ENCODE measurements around the gene PPP1R12B. TPM values are rescaled to one million over a fixed set of nuclear protein-coding genes. Genes with fewer than 3 reads are reported as not detected.
"Not testable (repeated sequence)": the region's sequence is repeated elsewhere in the genome, so short reads cannot be mapped to it uniquely, and the experiment has no call there.

PPP1R12B gene
- polyA plus RNA-seq, 1 experiment = 38.6 TPM

- H3K4me3 ChIP-seq (ENCODE audit: low read depth, low read length); POLR2A ChIA-PET; H3K27ac ChIP-seq (ENCODE audit: low read depth, low read length); H3K27me3 ChIP-seq (ENCODE audit: control insufficient read depth, insufficient read depth, low read length); CTCF ChIA-PET; H3K9me3 ChIP-seq (ENCODE audit: control insufficient read depth, insufficient read depth, low read length); DNase-seq (ENCODE audit: low read depth, low spot score): not testable (repeated sequence)
These were observed 131.2 kb downstream of the PPP1R12B start for GRCh38 chr1:202479661-202480060.

GRCh38 chr1:202480640-202481039, 132.1 kb downstream of the PPP1R12B start:
- POLR2A ChIA-PET; H3K27ac ChIP-seq (ENCODE audit: low read depth, low read length): not testable (repeated sequence)

GRCh38 chr1:202483362-202483761, 134.9 kb downstream of the PPP1R12B start:
- H3K27me3 ChIP-seq (ENCODE audit: control insufficient read depth, insufficient read depth, low read length); H3K4me3 ChIP-seq (ENCODE audit: low read depth, low read length); H3K9me3 ChIP-seq (ENCODE audit: control insufficient read depth, insufficient read depth, low read length); H3K27ac ChIP-seq (ENCODE audit: low read depth, low read length); DNase-seq (ENCODE audit: low read depth, low spot score); POLR2A ChIA-PET; CTCF ChIA-PET: not testable (repeated sequence)

More at GRCh38 chr1:202480640-202481039, 132.1 kb downstream of the PPP1R12B start:
- H3K9me3 ChIP-seq (ENCODE audit: control insufficient read depth, insufficient read depth, low read length); DNase-seq (ENCODE audit: low read depth, low spot score); CTCF ChIA-PET; H3K27me3 ChIP-seq (ENCODE audit: control insufficient read depth, insufficient read depth, low read length); H3K4me3 ChIP-seq (ENCODE audit: low read depth, low read length): not testable (repeated sequence)

- H3K4me3 ChIP-seq (ENCODE audit: low read depth, low read length); DNase-seq (ENCODE audit: low read depth, low spot score); H3K9me3 ChIP-seq (ENCODE audit: control insufficient read depth, insufficient read depth, low read length); H3K27ac ChIP-seq (ENCODE audit: low read depth, low read length); H3K27me3 ChIP-seq (ENCODE audit: control insufficient read depth, insufficient read depth, low read length); POLR2A ChIA-PET: not testable (repeated sequence)
- CTCF ChIA-PET = interaction anchor here (0.9 kb wide), 1 partner anchor 11 kb away, joined by 3 read pairs; no protein-coding TSS in a partner anchor
These were observed 135.5 kb downstream of the PPP1R12B start for GRCh38 chr1:202484032-202484431.

- H3K9me3 ChIP-seq (ENCODE audit: control insufficient read depth, insufficient read depth, low read length); H3K27ac ChIP-seq (ENCODE audit: low read depth, low read length); H3K4me3 ChIP-seq (ENCODE audit: low read depth, low read length); POLR2A ChIA-PET; DNase-seq (ENCODE audit: low read depth, low spot score); H3K27me3 ChIP-seq (ENCODE audit: control insufficient read depth, insufficient read depth, low read length): not testable (repeated sequence)
- CTCF ChIA-PET = interaction anchor here (0.9 kb wide), 1 partner anchor 12 kb away, joined by 3 read pairs; no protein-coding TSS in a partner anchor
These were observed 136.3 kb downstream of the PPP1R12B start for GRCh38 chr1:202484820-202485219.

- H3K4me3 ChIP-seq (ENCODE audit: low read depth, low read length); H3K27me3 ChIP-seq (ENCODE audit: control insufficient read depth, insufficient read depth, low read length); H3K27ac ChIP-seq (ENCODE audit: low read depth, low read length); POLR2A ChIA-PET; DNase-seq (ENCODE audit: low read depth, low spot score); CTCF ChIA-PET; H3K9me3 ChIP-seq (ENCODE audit: control insufficient read depth, insufficient read depth, low read length): not testable (repeated sequence)
These were observed 139.7 kb downstream of the PPP1R12B start for GRCh38 chr1:202488178-202488649.

- H3K27ac ChIP-seq (ENCODE audit: low read depth, low read length); H3K9me3 ChIP-seq (ENCODE audit: control insufficient read depth, insufficient read depth, low read length); DNase-seq (ENCODE audit: low read depth, low spot score); H3K27me3 ChIP-seq (ENCODE audit: control insufficient read depth, insufficient read depth, low read length); H3K4me3 ChIP-seq (ENCODE audit: low read depth, low read length); CTCF ChIA-PET; POLR2A ChIA-PET: not testable (repeated sequence)
These were observed 140.6 kb downstream of the PPP1R12B start for GRCh38 chr1:202489101-202489500.

GRCh38 chr1:202493112-202493511, 144.6 kb downstream of the PPP1R12B start:
- POLR2A ChIA-PET; H3K9me3 ChIP-seq (ENCODE audit: control insufficient read depth, insufficient read depth, low read length); H3K4me3 ChIP-seq (ENCODE audit: low read depth, low read length); H3K27me3 ChIP-seq (ENCODE audit: control insufficient read depth, insufficient read depth, low read length); DNase-seq (ENCODE audit: low read depth, low spot score); H3K27ac ChIP-seq (ENCODE audit: low read depth, low read length): not testable (repeated sequence)
- CTCF ChIA-PET = interaction anchor here (1.2 kb wide), 1 partner anchor 29 kb away, joined by 4 read pairs; no protein-coding TSS in a partner anchor

- TF ChIP-seq CTCF (IDR thresholded peaks at IDR 0.05; ENCODE audit: low read depth, low read length) = no peak
- H3K4me3 ChIP-seq (ENCODE audit: low read depth, low read length) = no peak overlapping the region
- CTCF ChIA-PET = interaction anchor here (4.5 kb wide), 1 partner anchor 102 kb away, joined by 38 read pairs; no protein-coding TSS in a partner anchor
- H3K9me3 ChIP-seq (ENCODE audit: control insufficient read depth, insufficient read depth, low read length) = no peaks in the 10 kb centered on the region
- POLR2A ChIA-PET = interaction anchor here (0.6 kb wide), 1 partner anchor 144 kb away, joined by 3 read pairs; no protein-coding TSS in a partner anchor
- no peak overlapping the region for H3K27ac ChIP-seq (ENCODE audit: low read depth, low read length)
- DNase-seq (ENCODE audit: low read depth, low spot score) = no peak
- no peaks in the 10 kb centered on the region for H3K27me3 ChIP-seq (ENCODE audit: control insufficient read depth, insufficient read depth, low read length)
These were observed 150.0 kb downstream of the PPP1R12B start for GRCh38 chr1:202498542-202498941.

- POLR2A ChIA-PET; H3K4me3 ChIP-seq (ENCODE audit: low read depth, low read length); DNase-seq (ENCODE audit: low read depth, low spot score); H3K27ac ChIP-seq (ENCODE audit: low read depth, low read length); H3K9me3 ChIP-seq (ENCODE audit: control insufficient read depth, insufficient read depth, low read length); H3K27me3 ChIP-seq (ENCODE audit: control insufficient read depth, insufficient read depth, low read length): not testable (repeated sequence)
- CTCF ChIA-PET = interaction anchor here (0.6 to 4.5 kb wide), 3 partner anchors 55 to 126 kb away, joined by 3 to 38 read pairs (median 7); no protein-coding TSS in a partner anchor
These were observed 151.5 kb downstream of the PPP1R12B start for GRCh38 chr1:202499997-202500396.

Measured in AG04450 (cell line).